HCT116 (cell line): ENCODE data around the gene PXMP4.

Experiments
- ATF3 ChIP-seq: IDR thresholded peaks from 2 replicates; pipeline ENCODE4 v1.6.1; 2012
- CEBPB ChIP-seq: IDR thresholded peaks from 2 replicates; pipeline ENCODE4 v1.6.1; 2012; ENCODE audit warnings: low read depth
- CTCF ChIP-seq, 3 experiments: fragments of 200-600 bp in 1 of 3; sonication (generic) in 1 of 3; IDR thresholded peaks in 2 of 3; conservative IDR thresholded peaks in 1 of 3; 2 replicates each; pipeline ENCODE4 v1.5.1; 2012 to 2017; ENCODE audit warnings: low read depth in 2 of 3, low read length in 2 of 3, antibody characterized with exemption in 1 of 3, borderline replicate concordance in 1 of 3, control low read depth in 1 of 3, mild to moderate bottlenecking in 1 of 3, mixed read lengths in 1 of 3, mixed run types in 1 of 3, moderate library complexity in 1 of 3; ENCODE audit not compliant: insufficient read depth in 1 of 3
- EZH2 ChIP-seq: fragments of 200-600 bp; sonication (generic); IDR thresholded peaks from 2 replicates; pipeline ENCODE4 v1.6.1; 2017; ENCODE audit warnings: antibody characterized with exemption, mixed run types
- EZH2phosphoT487 ChIP-seq: fragments of 200-600 bp; IDR thresholded peaks from 2 replicates; pipeline ENCODE4 v1.6.1; 2018; ENCODE audit warnings: antibody characterized with exemption, borderline replicate concordance
- JUND ChIP-seq: IDR thresholded peaks from 2 replicates; pipeline ENCODE4 v1.6.1; 2012
- POLR2A ChIP-seq: IDR thresholded peaks from 2 replicates; pipeline ENCODE4 v1.7.0; 2011; ENCODE audit warnings: borderline replicate concordance; ENCODE audit not compliant: insufficient read depth, insufficient read length; ENCODE audit errors: extremely low read depth
- RAD21 ChIP-seq: IDR thresholded peaks from 2 replicates; pipeline ENCODE4 v1.6.1; 2012; ENCODE audit warnings: low read depth, mild to moderate bottlenecking
- REST ChIP-seq: IDR thresholded peaks from 2 replicates; pipeline ENCODE4 v1.6.1; 2012; ENCODE audit warnings: low read depth
- SIN3A ChIP-seq: IDR thresholded peaks from 2 replicates; pipeline ENCODE4 v1.6.1; 2012; ENCODE audit warnings: low read depth
- ZBTB33 ChIP-seq: IDR thresholded peaks from 2 replicates; pipeline ENCODE4 v1.6.1; 2011; ENCODE audit warnings: mild to moderate bottlenecking, low read length, moderate library complexity; ENCODE audit not compliant: insufficient replicate concordance; ENCODE audit errors: extremely low read depth
- ZNF274 ChIP-seq: fragments of 200-500 bp; sonication (Bioruptor generic); IDR thresholded peaks from 2 replicates; pipeline ENCODE4 v1.6.1; 2014; ENCODE audit warnings: mild to moderate bottlenecking, low read depth, low read length, inconsistent platforms

- TF ChIP-seq CTCF (IDR thresholded peaks at IDR 0.05 in 2 of 3, conservative IDR thresholded peaks at IDR 0.05 in 1 of 3; ENCODE audit: borderline replicate concordance in 1 of 3, insufficient read depth in 1 of 3, low read depth in 2 of 3, low read length in 2 of 3) (no peak), POLR2A (no peak), SIN3A (0 out of 2 replicates have a peak, but pooled peaks have one; percentile 37), RAD21 (no peak), EZH2 (no peak), ZBTB33 (no peak), ATF3 (no peak), JUND (no peak), EZH2phosphoT487 (no peak), ZNF274 (no peak), REST (no peak), CEBPB (no peak)
Observed at GRCh38 chr20:33685328-33686099, 34.6 kb downstream of the PXMP4 start.
